GM21390 (cell line): ENCODE results near the gene PGAM2.

Experiments
- ATAC-seq: cut with Tn5 transposase; IDR thresholded peaks from one replicate; pipeline ENCODE4 v1.9.1; 2021; ENCODE audit not compliant: unreplicated experiment

The PGAM2 gene

DNA sequence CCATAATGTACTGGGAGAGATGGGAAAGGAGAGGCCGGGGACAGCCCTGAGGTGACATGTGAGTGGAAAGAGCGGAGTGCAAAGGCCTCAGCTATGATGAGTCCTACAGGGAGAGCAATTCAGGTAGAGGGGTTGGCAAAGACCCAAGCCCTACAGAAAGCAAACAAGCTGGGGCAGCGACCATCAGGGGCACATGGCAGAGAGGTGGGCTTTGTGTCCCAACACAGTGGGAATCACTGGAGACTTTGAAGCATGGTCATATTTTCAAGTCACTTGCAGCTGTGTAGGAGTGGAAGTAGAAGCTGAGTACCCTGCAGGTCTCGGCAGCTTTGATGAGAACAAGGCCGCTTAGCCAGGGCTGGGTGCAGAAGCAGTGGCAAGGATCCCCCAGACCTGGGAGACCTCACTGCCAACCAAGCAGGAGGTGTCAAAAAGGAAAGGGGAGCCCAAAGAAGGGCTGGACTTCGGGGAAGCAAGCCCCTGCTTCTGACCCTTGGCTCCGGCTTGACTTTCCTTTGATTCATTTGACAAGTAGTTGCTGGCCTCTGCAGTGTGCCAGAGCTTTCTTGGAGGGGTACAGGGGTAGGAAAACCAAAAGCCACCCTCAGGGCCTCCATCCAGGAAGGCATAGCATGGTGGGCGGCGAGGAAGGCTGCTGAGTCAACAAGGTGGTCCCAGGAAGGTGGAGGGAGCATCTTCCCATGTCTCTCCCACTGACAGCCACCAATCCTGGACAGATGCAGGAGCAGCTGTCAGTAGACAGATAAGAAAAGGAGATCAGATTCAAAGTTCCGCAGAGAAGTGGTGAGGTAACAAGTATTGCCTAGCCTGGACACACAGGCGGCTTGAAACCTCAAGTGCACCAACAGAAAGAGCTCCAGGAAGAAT is 1.9 kb upstream of the PGAM2 start:
- no peak for ATAC-seq

GRCh38 chr7:44066494-44067063 is 1.2 kb upstream of the PGAM2 start:
- no peak for ATAC-seq

DNA sequence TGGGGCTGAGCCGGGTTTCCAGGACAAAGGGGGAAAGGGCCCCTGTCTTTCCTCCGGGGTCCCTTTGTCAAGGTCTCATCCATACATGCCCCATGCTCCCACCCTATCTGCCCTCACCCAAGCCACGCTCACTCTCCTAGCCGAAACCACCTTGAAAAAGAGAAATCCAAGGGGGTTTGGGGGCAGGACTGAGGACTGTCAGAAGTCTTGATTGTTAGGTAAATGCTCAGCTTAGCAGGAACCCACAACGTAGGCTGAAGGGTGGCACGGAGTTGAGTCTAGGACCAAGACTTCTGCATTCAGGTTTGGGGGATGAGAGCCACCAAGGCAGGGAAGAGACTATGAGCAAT is 719 bp upstream of the PGAM2 start:
- ATAC-seq, result no peak

GRCh38 chr7:44064791-44065430 is 456 bp downstream of the PGAM2 start:
- no peak for ATAC-seq

DNA sequence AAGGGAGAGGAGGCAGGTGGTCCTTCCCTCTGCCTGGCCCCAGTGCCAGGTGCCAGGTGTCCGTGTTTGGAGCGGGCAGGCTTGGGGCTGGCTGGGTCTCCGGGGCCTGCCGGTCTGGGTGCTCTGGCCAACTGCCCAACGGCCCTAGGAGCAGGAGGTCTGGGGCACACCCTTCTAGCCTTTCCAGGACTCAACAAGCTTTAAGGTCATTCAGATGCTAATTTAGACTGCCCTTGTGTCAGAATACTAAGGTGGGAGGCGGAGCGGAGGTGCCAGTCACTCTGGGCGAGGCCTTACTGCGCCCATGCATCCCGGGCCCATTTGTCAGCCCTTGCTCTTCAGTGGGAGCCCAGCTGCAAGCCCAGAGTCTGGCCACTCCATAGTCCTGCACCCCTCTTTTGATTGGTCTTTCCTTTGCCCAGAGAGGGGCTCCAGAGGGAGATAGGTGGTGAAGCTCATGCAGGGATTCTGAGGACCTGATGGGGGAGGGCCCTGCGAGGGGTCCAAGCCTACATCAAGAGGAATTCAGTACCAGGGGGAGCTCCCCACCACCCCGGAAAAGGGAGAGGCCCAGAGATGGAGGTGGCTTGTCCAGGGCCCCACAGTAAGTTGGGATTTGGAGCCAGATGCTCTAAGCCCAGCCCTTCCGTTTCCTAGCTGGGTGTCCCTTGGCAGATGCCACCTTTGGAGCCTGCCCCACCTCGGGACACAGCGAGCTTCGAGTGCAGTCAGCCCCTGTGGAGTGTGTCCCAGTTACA is 1.3 kb downstream of the PGAM2 start:
- no peak for ATAC-seq

- no peak for ATAC-seq
These were observed 1.8 kb downstream of the PGAM2 start for GRCh38 chr7:44063547-44063893.

- no peak for ATAC-seq
These were observed 2.5 kb downstream of the PGAM2 start for GRCh38 chr7:44062903-44063295.

GRCh38 chr7:44062180-44062902 is 3.0 kb downstream of the PGAM2 start:
- no peak for ATAC-seq

DNA sequence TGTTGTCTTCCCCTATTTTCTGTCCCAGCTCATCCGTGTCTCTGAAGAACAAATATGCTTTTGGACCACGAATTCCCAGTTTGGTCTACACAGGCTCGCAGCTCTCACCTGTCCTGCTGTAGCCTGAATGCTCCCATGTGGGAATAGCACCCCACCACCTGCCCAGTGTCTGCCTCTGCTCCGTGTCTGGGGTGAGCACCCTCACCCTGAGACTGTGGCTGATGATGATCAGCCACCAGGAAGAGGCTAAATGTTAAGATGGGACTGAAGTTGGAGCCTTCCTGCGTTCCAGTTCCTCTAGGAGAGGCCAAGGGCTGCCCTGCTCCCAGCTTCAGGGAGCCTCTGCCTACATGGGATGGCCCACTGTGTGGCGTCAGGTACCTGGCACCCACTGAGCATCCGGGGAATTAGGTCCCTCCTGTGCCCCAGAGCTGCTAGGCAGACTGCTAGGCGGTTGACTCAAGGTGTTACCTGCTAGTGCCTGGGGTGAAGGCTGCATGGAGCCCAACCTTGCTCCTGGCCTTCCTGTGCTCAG is 3.7 kb downstream of the PGAM2 start:
- no peak for ATAC-seq

DNA sequence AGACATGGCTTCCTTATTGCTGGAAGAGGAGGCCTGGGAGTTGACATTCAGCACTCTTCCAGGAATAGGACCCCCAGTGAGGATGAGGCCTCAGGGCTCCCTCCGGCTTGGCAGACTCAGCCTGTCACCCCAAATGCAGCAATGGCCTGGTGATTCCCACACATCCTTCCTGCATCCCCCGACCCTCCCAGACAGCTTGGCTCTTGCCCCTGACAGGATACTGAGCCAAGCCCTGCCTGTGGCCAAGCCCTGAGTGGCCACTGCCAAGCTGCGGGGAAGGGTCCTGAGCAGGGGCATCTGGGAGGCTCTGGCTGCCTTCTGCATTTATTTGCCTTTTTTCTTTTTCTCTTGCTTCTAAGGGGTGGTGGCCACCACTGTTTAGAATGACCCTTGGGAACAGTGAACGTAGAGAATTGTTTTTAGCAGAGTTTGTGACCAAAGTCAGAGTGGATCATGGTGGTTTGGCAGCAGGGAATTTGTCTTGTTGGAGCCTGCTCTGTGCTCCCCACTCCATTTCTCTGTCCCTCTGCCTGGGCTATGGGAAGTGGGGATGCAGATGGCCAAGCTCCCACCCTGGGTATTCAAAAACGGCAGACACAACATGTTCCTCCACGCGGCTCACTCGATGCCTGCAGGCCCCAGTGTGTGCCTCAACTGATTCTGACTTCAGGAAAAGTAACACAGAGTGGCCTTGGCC is 4.3 kb downstream of the PGAM2 start:
- no peak for ATAC-seq

DNA sequence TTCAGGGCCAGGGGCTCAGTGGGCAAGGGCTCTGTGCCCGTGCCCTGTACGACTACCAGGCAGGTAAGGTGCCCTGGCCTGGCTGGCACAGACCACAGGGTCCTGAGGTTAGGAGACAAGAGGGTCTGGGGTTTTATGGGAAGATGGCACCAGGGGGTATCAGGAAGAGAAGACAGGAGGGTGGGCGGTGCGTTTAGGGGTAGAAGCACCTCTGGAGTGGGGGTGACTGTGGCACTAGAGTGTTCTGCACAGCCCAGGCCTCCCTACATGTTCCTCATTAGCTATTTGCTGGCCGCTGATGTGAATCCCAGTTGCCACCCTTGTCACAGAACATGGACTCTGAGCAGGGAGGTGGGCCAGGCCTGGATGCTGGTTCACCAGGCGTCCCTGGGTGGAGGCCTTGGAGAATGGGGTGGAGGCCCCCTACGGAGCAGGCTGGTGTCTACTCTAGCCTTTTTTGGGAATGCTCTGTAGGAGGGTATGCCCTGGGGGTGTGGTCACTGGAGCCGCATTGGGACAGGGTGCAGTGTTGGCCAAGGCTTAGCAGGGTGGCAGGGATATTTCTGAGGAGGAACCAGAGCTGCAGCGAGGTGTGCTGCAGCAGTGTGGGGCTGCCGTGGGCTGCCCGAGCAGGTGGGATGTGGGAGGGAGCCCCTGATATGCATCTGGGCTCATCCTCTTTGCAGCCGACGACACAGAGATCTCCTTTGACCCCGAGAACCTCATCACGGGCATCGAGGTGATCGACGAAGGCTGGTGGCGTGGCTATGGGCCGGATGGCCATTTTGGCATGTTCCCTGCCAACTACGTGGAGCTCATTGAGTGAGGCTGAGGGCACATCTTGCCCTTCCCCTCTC is 5.0 kb downstream of the PGAM2 start:
- no peak for ATAC-seq

DNA sequence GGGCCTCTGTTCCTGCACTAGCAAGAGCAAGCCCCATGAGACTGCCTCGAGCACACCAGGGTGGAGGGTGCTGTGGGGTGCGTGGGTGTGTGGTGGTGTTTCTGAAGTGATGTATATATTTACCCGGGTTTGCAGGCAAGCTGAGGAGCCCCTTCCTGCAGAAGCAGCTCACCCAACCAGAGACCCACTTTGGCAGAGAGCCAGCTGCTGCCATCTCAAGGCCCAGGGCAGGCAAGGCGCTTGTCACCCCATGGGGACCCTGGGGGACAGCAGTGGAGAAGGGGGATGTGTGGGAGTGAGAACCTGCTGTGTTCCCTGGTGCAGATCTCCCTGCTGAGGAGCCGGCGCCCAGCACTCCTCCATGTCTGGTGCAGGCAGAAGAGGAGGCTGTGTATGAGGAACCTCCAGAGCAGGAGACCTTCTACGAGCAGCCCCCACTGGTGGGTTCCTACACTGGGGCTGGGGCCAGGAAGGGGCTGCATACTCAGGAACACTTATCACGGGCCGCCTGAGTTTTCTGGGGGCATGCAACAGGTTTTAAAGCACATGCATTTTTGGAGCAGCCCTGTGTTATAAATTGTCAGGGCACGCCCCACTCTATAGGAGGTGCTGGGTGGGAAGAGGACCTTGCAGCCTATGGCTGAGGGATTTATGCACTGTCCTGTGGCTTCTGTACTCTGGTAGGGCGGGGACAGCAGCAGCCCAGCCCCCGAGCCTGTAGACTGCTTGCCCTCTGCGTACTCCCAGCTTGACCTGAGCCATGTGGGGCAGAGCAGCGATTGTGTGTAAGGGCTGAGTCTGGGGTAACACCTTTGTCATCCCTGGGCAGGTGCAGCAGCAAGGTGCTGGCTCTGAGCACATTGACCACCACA is 5.9 kb downstream of the PGAM2 start:
- ATAC-seq, result peak; percentile 50

DNA sequence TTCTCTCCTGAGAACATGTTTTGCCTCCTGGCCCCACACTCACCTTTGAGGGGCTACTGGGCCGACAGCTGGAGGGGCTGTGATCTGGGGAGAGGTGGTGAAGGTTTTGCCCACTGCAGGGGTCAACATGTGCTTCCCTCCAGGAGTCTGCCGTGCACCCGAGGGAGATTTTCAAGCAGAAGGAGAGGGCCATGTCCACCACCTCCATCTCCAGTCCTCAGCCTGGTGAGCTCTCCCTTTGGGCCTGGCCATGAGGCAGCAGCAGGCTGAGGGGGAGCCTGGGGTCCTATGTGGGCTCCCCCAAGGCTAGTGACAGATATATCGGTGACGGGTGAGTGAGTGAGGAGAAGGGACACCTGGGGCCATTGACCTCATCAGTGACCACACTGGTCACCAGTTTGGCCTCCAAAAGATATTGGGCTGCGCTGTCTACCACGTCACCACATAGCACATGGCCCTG is 6.6 kb downstream of the PGAM2 start:
- no peak for ATAC-seq

GRCh38 chr7:44057849-44058758 is 7.3 kb downstream of the PGAM2 start:
- ATAC-seq, result no peak

DNA sequence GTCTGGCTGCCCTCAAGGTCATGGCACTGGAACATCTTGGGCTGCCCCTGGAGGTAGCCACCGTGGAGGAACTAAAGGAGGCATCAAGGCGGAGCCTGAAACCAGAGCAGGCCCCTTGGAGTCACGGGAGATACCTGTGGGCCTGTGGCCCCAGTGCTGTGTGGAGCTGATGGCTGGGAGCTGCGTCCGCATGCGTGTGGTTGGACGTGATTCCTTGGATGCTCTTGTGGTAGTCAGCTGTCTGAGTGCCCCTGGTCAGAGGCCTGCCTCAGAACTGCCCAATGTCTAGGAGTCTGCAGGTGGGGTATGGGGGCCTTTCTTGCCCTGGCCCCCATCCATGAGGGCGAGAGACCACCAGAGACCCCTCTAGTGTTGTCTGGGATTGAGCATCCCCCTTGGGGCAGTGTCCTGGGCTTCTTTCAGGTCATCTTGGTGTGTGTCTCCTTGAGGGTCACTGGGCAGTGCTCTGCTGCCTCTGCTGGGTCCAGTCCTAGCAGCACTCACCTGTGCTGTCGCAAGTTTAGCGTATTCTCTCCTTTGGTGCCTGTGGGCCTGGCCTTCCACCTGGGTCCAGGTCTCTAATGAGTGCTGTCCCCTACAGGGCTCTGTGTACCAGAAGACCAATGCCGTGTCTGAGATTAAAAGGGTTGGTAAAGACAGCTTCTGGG is 8.1 kb downstream of the PGAM2 start:
- no peak for ATAC-seq

GRCh38 chr7:44056681-44057080 is 8.7 kb downstream of the PGAM2 start:
- ATAC-seq, result no peak
